GM12865 (cell line): ENCODE data around the gene ITGB8.
A peak's percentile ranks its signal among the peaks of the same experiment; 100 is the strongest.

Experiments
- DNase-seq: peaks from one replicate; pipeline ENCODE4 v3.0.0; 2010; ENCODE audit warnings: low read depth
- H3K4me3 ChIP-seq: 2 replicates; pipeline ENCODE4 v1.5.1; 2011; ENCODE audit warnings: mild to moderate bottlenecking, low read depth, low read length, control low read depth
- CTCF ChIP-seq: IDR thresholded peaks from 2 replicates; pipeline ENCODE4 v1.5.1; 2011; ENCODE audit warnings: low read length, control low read depth, low read depth, inconsistent platforms; ENCODE audit not compliant: insufficient read depth; ENCODE audit errors: missing control alignments

Gene ITGB8

GRCh38 chr7:20440472-20441105, 109.9 kb downstream of the ITGB8 start:
- peak; percentile 33 for TF ChIP-seq CTCF
- H3K4me3 ChIP-seq: no peak overlapping the region
- peak; percentile 54 for DNase-seq

GRCh38 chr7:20441346-20441745, 110.6 kb downstream of the ITGB8 start:
- TF ChIP-seq CTCF: no peak
- DNase-seq: no peak
- H3K4me3 ChIP-seq: no peak overlapping the region

GRCh38 chr7:20441991-20442441, 111.3 kb downstream of the ITGB8 start:
- DNase-seq: no peak
- no peak for TF ChIP-seq CTCF
- H3K4me3 ChIP-seq: no peak overlapping the region

- no peak for DNase-seq
- no peak for TF ChIP-seq CTCF
- no peak overlapping the region for H3K4me3 ChIP-seq
Measured at GRCh38 chr7:20442951-20443350, 112.3 kb downstream of the ITGB8 start.

- no peak for TF ChIP-seq CTCF
- DNase-seq: no peak
- H3K4me3 ChIP-seq: no peak overlapping the region
Measured at GRCh38 chr7:20444030-20444800, 113.5 kb downstream of the ITGB8 start.

GRCh38 chr7:20447021-20447650, 116.4 kb downstream of the ITGB8 start:
- DNase-seq: peak; percentile 75
- TF ChIP-seq CTCF: no peak
- no peak overlapping the region for H3K4me3 ChIP-seq
